GM18507 (cell line): ENCODE measurements around the gene AKAP11.
A peak's percentile ranks its signal among the peaks of the same experiment; 100 is the strongest.

Experiments
- DNase-seq: peaks from one replicate; pipeline ENCODE4 v3.0.0; 2011; ENCODE audit warnings: low read depth; ENCODE audit not compliant: insufficient read length; ENCODE audit errors: extremely low spot score
- FAIRE-seq: peaks from 2 replicates; lab custom pipeline; 2011; peaks lifted over from hg19 to GRCh38; lab: Jason Lieb, UNC

Gene AKAP11

DNA sequence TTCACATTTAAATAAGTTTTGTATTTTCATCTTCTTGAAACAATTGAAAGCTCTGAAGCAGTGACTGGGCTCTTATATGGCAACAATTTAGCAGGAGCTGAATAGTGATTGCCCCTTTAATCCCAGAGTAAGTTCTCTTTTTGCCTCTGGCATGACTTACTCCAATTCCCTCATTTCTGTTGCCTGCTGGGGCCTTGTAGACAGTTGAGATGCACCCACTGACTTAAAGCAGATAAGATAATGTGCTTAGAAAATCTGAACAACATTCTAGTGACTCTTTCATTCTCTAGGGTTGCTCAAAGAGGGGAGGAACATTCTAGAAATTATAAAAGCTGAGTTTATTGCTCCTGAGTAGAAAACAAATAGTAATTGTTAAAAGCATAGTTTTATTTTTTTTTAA, 52.8 kb downstream of the AKAP11 start:
- FAIRE-seq = no peak

GRCh38 chr13:42327725-42328124, 55.8 kb downstream of the AKAP11 start:
- FAIRE-seq (no peak), DNase-seq (no peak)

More for the DNA sequence above, 52.8 kb downstream of the AKAP11 start:
- no peak for DNase-seq

- DNase-seq (no peak), FAIRE-seq (peak; percentile 31)
Observed at GRCh38 chr13:42328672-42329071, 56.7 kb downstream of the AKAP11 start.

GRCh38 chr13:42329239-42329638, 57.3 kb downstream of the AKAP11 start:
- FAIRE-seq (peak; percentile 71), DNase-seq (no peak)

- DNase-seq (no peak), FAIRE-seq (no peak)
Observed at GRCh38 chr13:42331009-42331408, 59.1 kb downstream of the AKAP11 start.

GRCh38 chr13:42333613-42334328, 61.8 kb downstream of the AKAP11 start:
- DNase-seq (peak; percentile 36), FAIRE-seq (peak; percentile 95)

DNA sequence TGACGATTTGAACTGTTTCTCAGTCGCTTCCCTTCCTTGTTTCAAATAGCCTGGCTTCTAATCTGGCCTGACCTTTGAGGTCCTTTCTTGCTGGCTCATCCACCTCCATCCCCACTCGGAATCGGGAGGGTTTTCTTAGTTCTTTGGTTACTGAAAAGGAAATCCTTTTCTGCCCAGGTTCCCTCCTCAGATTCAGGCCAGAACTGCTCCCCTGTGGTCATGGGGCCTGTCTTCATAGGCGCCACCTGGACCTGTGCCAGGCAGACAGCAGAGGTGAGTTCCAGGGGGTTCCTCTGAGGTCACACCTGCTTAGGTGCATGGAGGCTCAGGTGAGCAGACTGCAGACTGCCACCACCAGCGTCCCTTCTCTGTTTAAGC, 62.4 kb downstream of the AKAP11 start:
- FAIRE-seq (no peak), DNase-seq (no peak)

DNA sequence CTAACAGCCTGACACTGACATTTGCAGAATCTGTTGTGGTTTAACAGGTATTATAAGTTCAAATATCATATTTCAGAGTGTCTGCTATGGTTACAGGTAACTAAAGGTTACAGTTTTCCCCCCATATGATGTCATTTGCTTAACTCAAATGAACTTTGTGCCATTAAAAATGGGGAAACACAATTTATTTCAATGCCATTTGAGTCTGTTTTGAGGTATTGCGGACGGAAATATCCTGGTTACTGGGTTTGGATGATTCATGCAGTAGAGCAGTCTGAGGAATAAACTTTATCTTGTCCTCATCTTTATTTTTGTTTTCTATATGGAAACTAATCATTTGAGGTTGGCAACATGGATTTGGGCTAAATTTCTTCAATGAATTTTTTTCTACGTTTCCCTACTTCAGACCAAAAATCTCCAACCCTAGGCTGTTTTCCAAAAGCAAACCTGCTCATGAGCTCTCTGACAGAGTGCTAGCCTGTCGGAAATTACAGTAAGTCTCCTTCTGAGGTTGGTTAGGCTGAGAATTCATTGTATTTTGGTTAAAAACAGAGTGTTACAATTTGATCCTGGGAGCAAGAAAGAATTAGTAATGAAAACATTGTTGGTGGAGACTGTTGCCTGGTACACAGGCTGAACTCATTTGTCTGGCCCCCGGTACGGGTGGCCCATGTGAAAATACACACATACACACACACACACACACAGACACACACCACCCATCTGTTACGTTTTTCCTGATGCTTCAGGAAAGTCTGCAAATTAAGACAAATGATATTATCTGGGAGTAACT, 66.1 kb downstream of the AKAP11 start:
- no peak for FAIRE-seq
- DNase-seq = no peak

DNA sequence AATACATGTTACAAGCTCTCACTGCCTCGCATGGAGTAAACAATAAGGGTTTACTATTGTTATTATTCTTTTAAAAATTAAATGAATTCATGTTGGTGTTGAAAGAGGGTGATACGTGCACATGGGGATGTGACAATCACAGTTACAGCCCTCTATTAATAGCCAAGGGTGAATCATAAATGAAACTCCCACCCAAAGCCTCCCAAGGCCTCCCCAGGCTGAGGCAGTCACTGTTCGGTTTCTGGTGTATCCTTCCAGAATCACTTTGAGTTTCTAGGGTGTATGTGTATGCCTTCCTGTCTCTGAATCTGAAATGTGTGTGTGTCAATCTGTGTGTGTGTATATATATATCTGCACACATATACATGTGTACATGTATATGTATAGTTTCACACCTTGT, 73.4 kb downstream of the AKAP11 start:
- FAIRE-seq = peak; percentile 24
- no peak for DNase-seq

DNA sequence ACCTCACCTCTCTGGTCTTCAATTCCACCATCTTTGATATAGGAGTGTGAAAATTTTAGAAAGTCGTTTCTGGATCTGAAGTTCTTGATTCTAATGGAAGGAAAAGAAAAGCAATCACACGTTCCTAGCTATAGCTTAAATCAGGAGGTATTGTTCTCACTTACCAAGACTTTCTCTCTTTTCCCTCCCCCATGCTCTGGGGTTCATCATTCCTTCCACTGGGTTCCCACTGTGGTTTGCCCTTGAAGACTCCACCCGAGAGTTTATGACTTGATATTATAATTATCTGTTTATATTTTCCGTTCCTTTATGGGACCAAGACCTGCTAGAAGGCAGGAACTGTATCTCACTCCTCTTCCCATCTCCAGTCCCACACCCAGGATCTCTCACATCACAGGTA, 76.6 kb downstream of the AKAP11 start:
- no peak for FAIRE-seq
- DNase-seq = no peak

- DNase-seq (no peak), FAIRE-seq (no peak)
Observed at GRCh38 chr13:42350141-42350540, 78.2 kb downstream of the AKAP11 start.

GRCh38 chr13:42354241-42355091, 82.5 kb downstream of the AKAP11 start:
- DNase-seq (no peak), FAIRE-seq (peak; percentile 77)

- no peak for DNase-seq
- no peak for FAIRE-seq
Observed at GRCh38 chr13:42355092-42355485, 83.1 kb downstream of the AKAP11 start.

GRCh38 chr13:42355491-42356183, 83.7 kb downstream of the AKAP11 start:
- no peak for FAIRE-seq

GRCh38 chr13:42356184-42356575, 84.2 kb downstream of the AKAP11 start:
- no peak for FAIRE-seq
- no peak for DNase-seq

More at GRCh38 chr13:42355491-42356183, 83.7 kb downstream of the AKAP11 start:
- no peak for DNase-seq

- DNase-seq = no peak
- FAIRE-seq = peak; percentile 29
Observed at GRCh38 chr13:42360046-42360574, 88.2 kb downstream of the AKAP11 start.

GRCh38 chr13:42361701-42362100, 89.7 kb downstream of the AKAP11 start:
- FAIRE-seq (no peak), DNase-seq (no peak)

DNA sequence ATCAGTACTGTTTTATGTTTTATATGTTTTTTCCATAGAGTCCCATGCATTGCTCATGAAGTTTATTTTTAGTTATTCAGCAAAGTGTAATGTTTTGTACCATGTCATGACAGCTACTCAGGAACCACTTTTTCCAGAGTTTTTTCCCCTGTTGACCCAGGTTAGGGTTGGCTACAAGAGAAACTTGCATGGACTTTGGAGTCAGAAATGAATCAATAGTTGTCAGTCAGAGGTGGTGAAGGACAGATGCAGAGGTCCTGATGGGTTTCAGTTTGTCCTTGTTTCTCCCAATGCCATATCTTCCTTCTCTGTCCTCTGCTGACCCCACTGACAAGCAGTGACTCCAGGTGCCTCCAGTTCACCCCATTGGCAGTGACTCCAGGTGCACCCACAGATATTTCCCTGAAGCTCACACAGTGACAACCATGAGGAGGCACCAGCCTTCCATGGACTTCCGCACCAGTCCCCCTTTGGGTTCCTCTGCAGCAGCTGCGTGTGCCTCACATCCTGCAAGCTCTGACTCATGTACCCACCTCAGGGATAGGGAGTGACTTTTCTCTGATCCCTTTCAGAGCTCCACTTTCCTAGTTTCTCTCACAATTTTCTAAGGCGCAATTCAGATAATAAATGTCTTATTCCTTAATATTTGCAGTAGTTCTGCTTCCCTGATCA, 92.1 kb downstream of the AKAP11 start:
- DNase-seq (no peak), FAIRE-seq (peak; percentile 33)

- DNase-seq (no peak), FAIRE-seq (no peak)
Observed at GRCh38 chr13:42364613-42365000, 92.7 kb downstream of the AKAP11 start.
